IMR-90 (cell line): Measurements from ENCODE around the gene ITSN2.
"Not testable (repeated sequence)": the region's sequence is repeated elsewhere in the genome, so short reads cannot be mapped to it uniquely, and the experiment has no call there.

Source experiments
- MAZ ChIP-seq: IDR thresholded peaks from 2 replicates; pipeline ENCODE4 v1.6.1; 2012; ENCODE audit warnings: low read depth, mild to moderate bottlenecking, low read length, improper control_type of control experiment, moderate library complexity, borderline replicate concordance
- POLR2A ChIP-seq: IDR thresholded peaks from 2 replicates; pipeline ENCODE4 v1.6.1; 2012; ENCODE audit warnings: mild to moderate bottlenecking, low read depth, low read length
- RFX5 ChIP-seq: IDR thresholded peaks from 2 replicates; pipeline ENCODE4 v1.8.0; 2012; ENCODE audit warnings: low read depth, mild to moderate bottlenecking, low read length, moderate library complexity
- SMC3 ChIP-seq: fragments of 150-350 bp; IDR thresholded peaks from 2 replicates; pipeline ENCODE4 v1.6.1; 2016; ENCODE audit warnings: low read depth, mild to moderate bottlenecking, antibody characterized with exemption, low read length, moderate library complexity
- TF ChIP-seq, protein P1 (sequence below): conservative IDR thresholded peaks from 2 replicates; pipeline ENCODE4 v1.5.1; 2012; ENCODE audit warnings: mild to moderate bottlenecking, low read depth, low read length, improper control_type of control experiment

DNA sequence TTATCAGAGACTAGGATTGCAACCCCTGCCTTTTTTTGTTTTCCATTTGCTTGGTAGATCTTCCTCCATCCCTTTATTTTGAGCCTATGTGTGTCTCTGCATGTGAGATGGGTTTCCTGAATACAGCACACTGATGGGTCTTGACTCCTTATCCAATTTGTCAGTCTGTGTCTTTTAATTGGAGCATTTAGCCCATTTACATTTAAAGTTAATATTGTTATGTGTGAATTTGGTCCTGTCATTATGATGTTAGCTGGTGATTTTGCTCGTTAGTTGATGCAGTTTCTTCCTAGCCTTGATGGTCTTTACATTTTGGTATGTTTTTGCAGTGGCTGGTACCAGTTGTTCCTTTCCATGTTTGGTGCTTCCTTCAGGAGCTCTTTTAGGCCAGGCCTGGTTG is 163.1 kb downstream of the ITSN2 start:
- not testable (repeated sequence) for TF ChIP-seq POLR2A, SMC3, MAZ, RFX5
- TF ChIP-seq, protein P1, sequence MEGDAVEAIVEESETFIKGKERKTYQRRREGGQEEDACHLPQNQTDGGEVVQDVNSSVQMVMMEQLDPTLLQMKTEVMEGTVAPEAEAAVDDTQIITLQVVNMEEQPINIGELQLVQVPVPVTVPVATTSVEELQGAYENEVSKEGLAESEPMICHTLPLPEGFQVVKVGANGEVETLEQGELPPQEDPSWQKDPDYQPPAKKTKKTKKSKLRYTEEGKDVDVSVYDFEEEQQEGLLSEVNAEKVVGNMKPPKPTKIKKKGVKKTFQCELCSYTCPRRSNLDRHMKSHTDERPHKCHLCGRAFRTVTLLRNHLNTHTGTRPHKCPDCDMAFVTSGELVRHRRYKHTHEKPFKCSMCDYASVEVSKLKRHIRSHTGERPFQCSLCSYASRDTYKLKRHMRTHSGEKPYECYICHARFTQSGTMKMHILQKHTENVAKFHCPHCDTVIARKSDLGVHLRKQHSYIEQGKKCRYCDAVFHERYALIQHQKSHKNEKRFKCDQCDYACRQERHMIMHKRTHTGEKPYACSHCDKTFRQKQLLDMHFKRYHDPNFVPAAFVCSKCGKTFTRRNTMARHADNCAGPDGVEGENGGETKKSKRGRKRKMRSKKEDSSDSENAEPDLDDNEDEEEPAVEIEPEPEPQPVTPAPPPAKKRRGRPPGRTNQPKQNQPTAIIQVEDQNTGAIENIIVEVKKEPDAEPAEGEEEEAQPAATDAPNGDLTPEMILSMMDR: not testable (repeated sequence)
